Fibroblast of lung (primary cell): ENCODE data around the gene TNFRSF11A. TPM values are rescaled to one million over a fixed set of nuclear protein-coding genes. Genes with fewer than 3 reads are reported as not detected.

Experiments used
- DNase-seq, 2 donors: peaks; one replicate each; pipeline versions ENCODE4 v3.0.0 to v3.0.0-alpha.2; 2010; ENCODE audit warnings: low read depth in 2 of 2
- H2AFZ ChIP-seq: 2 replicates; pipeline ENCODE4 v1.5.1; 2012; ENCODE audit warnings: low read length, control low read depth, inconsistent platforms
- H3K27ac ChIP-seq: 2 replicates; pipeline ENCODE4 v1.5.1; 2011; ENCODE audit warnings: low read length, control low read depth; ENCODE audit not compliant: insufficient read depth
- H3K27me3 ChIP-seq: 2 replicates; pipeline ENCODE4 v1.5.1; 2011; ENCODE audit warnings: mild to moderate bottlenecking, low read length; ENCODE audit not compliant: control insufficient read depth, insufficient read depth
- H3K36me3 ChIP-seq: 2 replicates; pipeline ENCODE4 v1.5.1; 2011; ENCODE audit warnings: low read length; ENCODE audit not compliant: control insufficient read depth, insufficient read depth
- H3K4me1 ChIP-seq: 2 replicates; pipeline ENCODE4 v1.5.1; 2011; ENCODE audit warnings: low read length; ENCODE audit not compliant: control insufficient read depth, insufficient read depth; ENCODE audit errors: extremely low read depth
- H3K4me2 ChIP-seq: 2 replicates; pipeline ENCODE4 v1.5.1; 2011; ENCODE audit warnings: low read length, control low read depth; ENCODE audit not compliant: insufficient read depth; ENCODE audit errors: extremely low read depth
- H3K4me3 ChIP-seq, 4 experiments: fragments of 200-600 bp in 1 of 4; sonication (generic) in 1 of 4; replicated peaks in 1 of 4; 2 replicates each; pipeline ENCODE4 v1.5.1; 2011 to 2016; ENCODE audit warnings: low read length in 4 of 4, low read depth in 3 of 4, mild to moderate bottlenecking in 3 of 4, control low read depth in 2 of 4, inconsistent platforms in 1 of 4, mixed read lengths in 1 of 4; ENCODE audit not compliant: insufficient read depth in 1 of 4; ENCODE audit errors: control extremely low read depth in 1 of 4
- H3K79me2 ChIP-seq: 2 replicates; pipeline ENCODE4 v1.5.1; 2012; ENCODE audit warnings: mild to moderate bottlenecking, low read length, inconsistent platforms; ENCODE audit not compliant: control insufficient read depth, insufficient read depth
- H3K9ac ChIP-seq: 2 replicates; pipeline ENCODE4 v1.5.1; 2011; ENCODE audit warnings: mild to moderate bottlenecking, low read length, control low read depth; ENCODE audit not compliant: insufficient read depth
- H3K9me3 ChIP-seq: 2 replicates; pipeline ENCODE4 v1.5.1; 2012; ENCODE audit warnings: low read depth, low read length; ENCODE audit not compliant: control insufficient read depth, insufficient read depth
- H4K20me1 ChIP-seq: 2 replicates; pipeline ENCODE4 v1.5.1; 2011; ENCODE audit warnings: low read length; ENCODE audit not compliant: control insufficient read depth, insufficient read depth; ENCODE audit errors: extremely low read depth
- EZH2 ChIP-seq: IDR thresholded peaks from 2 replicates; pipeline ENCODE4 v1.5.1; 2012; ENCODE audit warnings: low read length, control low read depth, mild to moderate bottlenecking; ENCODE audit errors: missing control alignments
- polyA plus RNA-seq, 2 donors: library from polyadenylated mRNA; depleted of rRNA in 1 of 2; stranded (reverse) in 1 of 2; unstranded in 1 of 2; fragments of >200 nt; gene quantifications; 2 replicates each; pipeline ENCODE4 v1.2.1, GENCODE V29; 2011 to 2012; ENCODE audit warnings: missing spikeins in 1 of 2
- total RNA-seq: library from RNA; depleted of rRNA; stranded (reverse); fragments of >200 nt; gene quantifications from 2 replicates; pipeline ENCODE4 v1.2.1, GENCODE V29; 2014
- TF ChIP-seq, protein P1 (sequence below), 2 donors: IDR thresholded peaks in 1 of 2; conservative IDR thresholded peaks in 1 of 2; 1 replicate in 1 of 2; 2 replicates in 1 of 2; pipeline ENCODE4 v1.5.1; 2011 to 2012; ENCODE audit warnings: low read length in 2 of 2, control low read depth in 1 of 2, inconsistent platforms in 1 of 2, low read depth in 1 of 2, mild to moderate bottlenecking in 1 of 2

TNFRSF11A gene
- total and polyA plus RNA-seq, 2 donors (not counting 1 experiment from before 2014, with no cell fraction given), result 0.11 to 0.66 TPM

DNA sequence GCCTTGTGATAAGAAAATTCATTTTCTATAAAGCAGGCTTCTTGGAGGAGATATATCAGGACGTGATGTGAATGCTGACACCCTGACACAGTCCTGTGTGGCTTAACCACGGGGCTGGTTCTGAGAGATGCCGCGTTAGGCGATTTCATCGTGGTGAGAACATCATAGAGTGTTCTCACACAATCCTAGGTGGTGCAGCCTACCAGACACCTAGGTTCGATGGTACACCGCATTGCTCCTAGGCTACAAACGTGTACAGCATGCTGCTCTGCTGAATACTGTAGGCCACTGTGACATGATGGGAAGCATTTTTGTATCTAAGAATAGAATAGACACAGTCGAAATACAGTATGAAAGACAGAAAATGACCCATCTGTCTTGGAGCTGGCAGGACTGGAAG lies 82.5 kb downstream of the TNFRSF11A start:
- H2AFZ ChIP-seq, result no peak overlapping the region
- no peak overlapping the region for H3K4me2 ChIP-seq
- no peak for DNase-seq
- no peak overlapping the region for H3K27ac ChIP-seq
- H3K4me3 ChIP-seq, result no peak overlapping the region
- no peaks in the 10 kb centered on the region for H3K9me3 ChIP-seq
- TF ChIP-seq, protein P1, sequence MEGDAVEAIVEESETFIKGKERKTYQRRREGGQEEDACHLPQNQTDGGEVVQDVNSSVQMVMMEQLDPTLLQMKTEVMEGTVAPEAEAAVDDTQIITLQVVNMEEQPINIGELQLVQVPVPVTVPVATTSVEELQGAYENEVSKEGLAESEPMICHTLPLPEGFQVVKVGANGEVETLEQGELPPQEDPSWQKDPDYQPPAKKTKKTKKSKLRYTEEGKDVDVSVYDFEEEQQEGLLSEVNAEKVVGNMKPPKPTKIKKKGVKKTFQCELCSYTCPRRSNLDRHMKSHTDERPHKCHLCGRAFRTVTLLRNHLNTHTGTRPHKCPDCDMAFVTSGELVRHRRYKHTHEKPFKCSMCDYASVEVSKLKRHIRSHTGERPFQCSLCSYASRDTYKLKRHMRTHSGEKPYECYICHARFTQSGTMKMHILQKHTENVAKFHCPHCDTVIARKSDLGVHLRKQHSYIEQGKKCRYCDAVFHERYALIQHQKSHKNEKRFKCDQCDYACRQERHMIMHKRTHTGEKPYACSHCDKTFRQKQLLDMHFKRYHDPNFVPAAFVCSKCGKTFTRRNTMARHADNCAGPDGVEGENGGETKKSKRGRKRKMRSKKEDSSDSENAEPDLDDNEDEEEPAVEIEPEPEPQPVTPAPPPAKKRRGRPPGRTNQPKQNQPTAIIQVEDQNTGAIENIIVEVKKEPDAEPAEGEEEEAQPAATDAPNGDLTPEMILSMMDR (conservative IDR thresholded peaks at IDR 0.05 in 1 of 2, IDR thresholded peaks at IDR 0.05 in 1 of 2; ENCODE audit: low read depth in 1 of 2, low read length in 2 of 2), result no peak
- H3K79me2 ChIP-seq, result no peaks in the 10 kb centered on the region
- no peaks in the 10 kb centered on the region for H4K20me1 ChIP-seq
- no peaks in the 10 kb centered on the region for H3K4me1 ChIP-seq
- no peaks in the 10 kb centered on the region for H3K36me3 ChIP-seq
- peaks cover 4% of the 10 kb centered on the region for H3K27me3 ChIP-seq
- H3K9ac ChIP-seq, result no peak overlapping the region

DNA sequence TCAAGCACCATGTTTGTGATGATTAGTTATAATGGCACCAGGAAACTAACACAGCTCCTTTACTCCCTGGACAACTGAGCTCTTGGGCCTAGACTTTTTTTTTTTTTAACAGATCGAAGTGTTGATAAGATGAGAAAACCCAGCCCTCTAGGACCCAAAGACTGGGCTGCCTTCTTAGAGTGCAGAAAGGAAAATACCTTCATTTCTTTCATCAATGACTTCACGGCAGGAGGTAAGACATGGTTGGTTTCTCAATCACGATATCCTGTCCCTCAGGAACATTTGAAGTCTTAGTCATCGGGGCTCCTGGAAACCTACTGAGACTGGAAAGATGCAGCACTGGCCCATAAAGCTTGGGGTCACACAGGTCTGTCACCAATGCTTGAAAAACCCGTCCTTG lies 84.7 kb downstream of the TNFRSF11A start:
- Histone ChIP-seq H4K20me1 (no peaks in the 10 kb centered on the region), H3K79me2 (no peaks in the 10 kb centered on the region), H2AFZ (no peak overlapping the region), H3K4me3 (no peak overlapping the region), H3K9ac (no peak overlapping the region), H3K27me3 (peaks cover 7% of the 10 kb centered on the region), H3K4me1 (no peaks in the 10 kb centered on the region), H3K36me3 (no peaks in the 10 kb centered on the region), H3K9me3 (no peaks in the 10 kb centered on the region), H3K27ac (no peak overlapping the region), H3K4me2 (no peak overlapping the region)
- no peak for DNase-seq
- TF ChIP-seq, protein P1 (conservative IDR thresholded peaks at IDR 0.05 in 1 of 2, IDR thresholded peaks at IDR 0.05 in 1 of 2; ENCODE audit: low read depth in 1 of 2, low read length in 2 of 2), result no peak
- TF ChIP-seq EZH2, result no peak

DNA sequence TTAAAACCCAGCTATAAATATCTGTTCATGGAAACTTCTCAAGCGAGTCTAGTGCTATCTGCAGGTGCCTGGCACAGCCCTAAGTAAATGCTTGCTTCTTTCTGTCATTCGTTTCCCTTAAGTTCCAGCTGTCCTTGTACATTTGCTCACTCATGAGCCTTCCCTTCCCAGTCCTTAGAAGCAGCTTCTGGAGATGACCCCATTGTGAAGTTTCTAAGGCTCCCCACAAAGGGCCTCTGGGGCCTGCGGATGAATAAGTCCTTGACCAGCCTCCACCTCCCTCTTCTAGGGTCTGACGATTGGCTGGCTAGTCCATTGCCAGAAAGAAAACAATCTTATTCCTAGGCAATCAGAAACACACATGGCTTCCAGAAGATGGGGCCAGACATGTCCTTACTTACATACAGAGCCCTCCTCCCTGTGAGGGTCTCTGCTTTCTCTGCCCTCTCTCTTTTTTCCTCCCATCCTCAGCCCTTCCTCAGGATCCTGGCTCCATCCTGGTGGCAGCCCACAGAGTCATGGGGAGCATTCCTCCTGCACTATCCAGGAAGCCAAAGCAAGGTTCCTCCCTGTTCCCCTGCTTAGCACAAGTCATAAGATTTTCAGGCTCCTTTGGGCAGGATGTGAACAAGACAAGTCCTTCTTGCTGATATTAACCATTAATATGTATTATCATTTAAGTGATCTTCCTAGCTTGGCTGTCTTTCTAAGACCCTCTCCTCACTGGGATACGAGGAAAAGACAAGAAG lies 87.3 kb downstream of the TNFRSF11A start:
- peaks cover 17% of the 10 kb centered on the region for H3K27me3 ChIP-seq
- TF ChIP-seq EZH2, result no peak
- TF ChIP-seq, protein P1 (conservative IDR thresholded peaks at IDR 0.05 in 1 of 2, IDR thresholded peaks at IDR 0.05 in 1 of 2; ENCODE audit: low read depth in 1 of 2, low read length in 2 of 2), result no peak

More for the DNA sequence above, 87.3 kb downstream of the TNFRSF11A start:
- Histone ChIP-seq H2AFZ (no peak overlapping the region), H4K20me1 (no peaks in the 10 kb centered on the region), H3K36me3 (no peaks in the 10 kb centered on the region), H3K4me2 (no peak overlapping the region), H3K4me1 (no peaks in the 10 kb centered on the region), H3K27ac (no peak overlapping the region), H3K79me2 (no peaks in the 10 kb centered on the region), H3K9me3 (no peaks in the 10 kb centered on the region), H3K4me3 (no peak overlapping the region), H3K9ac (no peak overlapping the region)
- DNase-seq, result no peak
